ENCODE measurements around the gene SLC6A6. TPM values are rescaled to one million over a fixed set of nuclear protein-coding genes. Genes with fewer than 3 reads are reported as not detected.
"Not testable (repeated sequence)": the region's sequence is repeated elsewhere in the genome, so short reads cannot be mapped to it uniquely, and the experiment has no call there.

SLC6A6 gene
- total and polyA plus RNA-seq, 2 experiments from 2014 or later = 30.7 to 58.9 TPM

GRCh38 chr3:14435175-14436014, 33.0 kb downstream of the SLC6A6 start:
- Histone ChIP-seq H3K9me3 (ENCODE audit: low read depth) (no peaks in the 10 kb centered on the region), H3K4me2 (no peak overlapping the region), H3K79me2 (peaks cover 85% of the 10 kb centered on the region), H3K27ac (no peak overlapping the region), H3K36me3 (replicated peaks; ENCODE audit: insufficient read depth, low read depth) (no peaks in the 10 kb centered on the region), H4K20me1 (ENCODE audit: insufficient read depth, poor library complexity, severe bottlenecking) (peaks cover 36% of the 10 kb centered on the region), H3K27me3 (no peaks in the 10 kb centered on the region), H3K4me3 (no peak overlapping the region), H2AFZ (no peak overlapping the region), H3K4me1 (ENCODE audit: insufficient read depth) (peaks cover 45% of the 10 kb centered on the region), H3K9me2 (replicated peaks; ENCODE audit: insufficient read depth) (no peaks in the 10 kb centered on the region)
- TF ChIP-seq EZH2 (IDR thresholded peaks at IDR 0.05; ENCODE audit: borderline replicate concordance) (no peak), EZH2phosphoT487 (IDR thresholded peaks at IDR 0.05; ENCODE audit: low read depth, severe bottlenecking, unreplicated experiment) (no peak), CTCF (IDR thresholded peaks at IDR 0.05; ENCODE audit: poor library complexity) (no peak)
- DNase-seq (ENCODE audit: low spot score) = no peak
- WGBS (ENCODE audit: low lambda C conversion rate, missing lambda C conversion rate) = 86% methylated on average over 18 of the region's 18 CpGs

- H3K79me2 ChIP-seq = peaks cover 88% of the 10 kb centered on the region
These were observed 34.5 kb downstream of the SLC6A6 start for GRCh38 chr3:14436954-14437281.

GRCh38 chr3:14437705-14438104, 35.3 kb downstream of the SLC6A6 start:
- Histone ChIP-seq H3K79me2 (peaks cover 93% of the 10 kb centered on the region), H3K4me1 (ENCODE audit: insufficient read depth) (peaks cover 30% of the 10 kb centered on the region), H4K20me1 (ENCODE audit: insufficient read depth, poor library complexity, severe bottlenecking) (peaks cover 48% of the 10 kb centered on the region)
- H3K4me2 ChIP-seq; H3K9me3 ChIP-seq (ENCODE audit: low read depth); H3K27me3 ChIP-seq; H3K4me3 ChIP-seq; DNase-seq (ENCODE audit: low spot score); H2AFZ ChIP-seq; H3K9me2 ChIP-seq (replicated peaks; ENCODE audit: insufficient read depth); H3K27ac ChIP-seq; H3K36me3 ChIP-seq (replicated peaks; ENCODE audit: insufficient read depth, low read depth): not testable (repeated sequence)
- 93% methylated on average over 8 of the region's 8 CpGs for WGBS (ENCODE audit: low lambda C conversion rate, missing lambda C conversion rate)

More at GRCh38 chr3:14436954-14437281, 34.5 kb downstream of the SLC6A6 start:
- Histone ChIP-seq H4K20me1 (ENCODE audit: insufficient read depth, poor library complexity, severe bottlenecking) (peaks cover 44% of the 10 kb centered on the region), H3K27ac (no peak overlapping the region), H3K4me2 (no peak overlapping the region), H2AFZ (no peak overlapping the region), H3K36me3 (replicated peaks; ENCODE audit: insufficient read depth, low read depth) (no peaks in the 10 kb centered on the region), H3K4me1 (ENCODE audit: insufficient read depth) (peaks cover 36% of the 10 kb centered on the region), H3K4me3 (no peak overlapping the region), H3K9me2 (replicated peaks; ENCODE audit: insufficient read depth) (no peaks in the 10 kb centered on the region), H3K9me3 (ENCODE audit: low read depth) (no peaks in the 10 kb centered on the region), H3K27me3 (no peaks in the 10 kb centered on the region)
- no peak for TF ChIP-seq CTCF (IDR thresholded peaks at IDR 0.05; ENCODE audit: poor library complexity)
- DNase-seq (ENCODE audit: low spot score) = no peak

- no peak overlapping the region for H3K27ac ChIP-seq
- H3K4me3 ChIP-seq = no peak overlapping the region
- WGBS (ENCODE audit: low lambda C conversion rate, missing lambda C conversion rate) = 100% methylated on average over 3 of the region's 3 CpGs
- no peak overlapping the region for H2AFZ ChIP-seq
- H3K9me3 ChIP-seq (ENCODE audit: low read depth) = no peaks in the 10 kb centered on the region
- peaks cover 92% of the 10 kb centered on the region for H3K79me2 ChIP-seq
- no peaks in the 10 kb centered on the region for H3K27me3 ChIP-seq
- DNase-seq (ENCODE audit: low spot score) = no peak
- H3K4me2 ChIP-seq = no peak overlapping the region
- no peak for TF ChIP-seq EZH2phosphoT487 (IDR thresholded peaks at IDR 0.05; ENCODE audit: low read depth, severe bottlenecking, unreplicated experiment)
- no peak for TF ChIP-seq CTCF (IDR thresholded peaks at IDR 0.05; ENCODE audit: poor library complexity)
- TF ChIP-seq EZH2 (IDR thresholded peaks at IDR 0.05; ENCODE audit: borderline replicate concordance) = no peak
- peaks cover 48% of the 10 kb centered on the region for H4K20me1 ChIP-seq (ENCODE audit: insufficient read depth, poor library complexity, severe bottlenecking)
- no peaks in the 10 kb centered on the region for H3K36me3 ChIP-seq (replicated peaks; ENCODE audit: insufficient read depth, low read depth)
- peaks cover 26% of the 10 kb centered on the region for H3K4me1 ChIP-seq (ENCODE audit: insufficient read depth)
- H3K9me2 ChIP-seq (replicated peaks; ENCODE audit: insufficient read depth) = no peaks in the 10 kb centered on the region
These were observed 35.9 kb downstream of the SLC6A6 start for GRCh38 chr3:14438262-14438661.

All from hepatocyte (in vitro differentiated cells).